Stimulated activated CD8-positive, alpha-beta memory T cell treated with anti-CD3 and anti-CD28 coated beads, Interleukin-15, amount 100 ng/mL, for 24 hours (primary cell): ENCODE results near the gene RNASET2.

ENCODE experiments used
- DNase-seq: peaks from one replicate; pipeline ENCODE4 v3.0.0-alpha.2; 2020; ENCODE audit warnings: low read depth

Gene RNASET2

DNA sequence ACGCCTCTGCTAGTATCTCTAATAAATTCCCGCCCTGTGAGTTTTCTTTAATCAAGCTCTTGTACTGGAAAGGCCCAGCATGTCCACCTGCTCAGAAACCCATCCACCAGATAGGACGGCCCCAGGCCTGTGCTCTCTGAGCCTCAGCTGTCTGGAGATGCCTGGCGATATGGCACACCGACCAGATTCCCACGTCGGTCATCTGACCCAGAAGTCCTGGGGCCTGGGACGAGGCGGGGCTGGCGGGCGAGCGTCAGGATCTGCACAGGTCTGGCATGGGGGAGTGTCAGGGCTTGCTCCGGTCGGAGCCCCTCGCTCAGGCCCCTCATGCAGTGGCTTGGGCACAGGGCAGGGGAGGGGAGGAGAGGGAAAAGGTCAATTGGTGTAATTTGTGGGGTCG is 10.2 kb downstream of the RNASET2 start:
- DNase-seq: no peak

GRCh38 chr6:166944666-166945256 is 11.6 kb downstream of the RNASET2 start:
- no peak for DNase-seq

GRCh38 chr6:166942393-166943168 is 13.8 kb downstream of the RNASET2 start:
- DNase-seq: no peak

DNA sequence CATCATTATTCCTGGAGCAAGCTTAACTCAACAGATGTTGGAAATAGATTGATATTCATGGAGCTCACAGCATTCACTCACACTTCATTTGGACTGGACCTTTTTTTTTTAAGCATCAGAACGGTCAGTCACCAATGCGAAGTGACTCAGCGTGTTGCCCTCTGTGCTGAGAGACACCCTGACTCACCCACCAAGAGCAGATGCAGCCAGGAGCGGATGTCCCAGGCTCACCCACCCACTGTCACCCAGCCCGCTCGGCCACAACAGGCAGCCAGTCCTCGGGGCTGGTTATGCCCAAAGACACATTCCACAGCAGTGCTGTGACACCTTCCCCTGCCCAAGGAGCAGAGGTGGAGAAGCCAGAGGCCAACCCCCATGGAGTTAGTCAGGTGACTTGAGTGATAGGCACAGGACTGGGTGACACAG is 15.7 kb downstream of the RNASET2 start:
- DNase-seq: no peak

DNA sequence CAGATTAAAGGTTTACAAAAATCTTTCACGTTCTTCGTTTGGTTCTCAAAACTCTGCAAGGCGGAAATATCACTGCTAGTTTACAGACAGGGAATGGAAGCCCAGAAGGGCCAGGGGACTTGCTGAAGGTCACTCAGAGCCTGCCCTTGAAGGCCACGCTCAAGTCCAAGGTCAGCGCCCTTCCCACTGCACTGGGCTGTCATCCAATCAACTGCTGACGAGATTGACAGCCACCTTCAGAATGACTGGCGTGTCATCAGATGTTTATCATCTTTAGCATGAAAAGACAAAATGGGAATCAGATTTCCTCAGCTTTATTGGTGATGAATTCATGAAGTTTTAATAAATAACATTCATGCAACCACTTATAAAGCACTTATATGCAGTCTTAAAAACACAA is 16.5 kb downstream of the RNASET2 start:
- DNase-seq: no peak

DNA sequence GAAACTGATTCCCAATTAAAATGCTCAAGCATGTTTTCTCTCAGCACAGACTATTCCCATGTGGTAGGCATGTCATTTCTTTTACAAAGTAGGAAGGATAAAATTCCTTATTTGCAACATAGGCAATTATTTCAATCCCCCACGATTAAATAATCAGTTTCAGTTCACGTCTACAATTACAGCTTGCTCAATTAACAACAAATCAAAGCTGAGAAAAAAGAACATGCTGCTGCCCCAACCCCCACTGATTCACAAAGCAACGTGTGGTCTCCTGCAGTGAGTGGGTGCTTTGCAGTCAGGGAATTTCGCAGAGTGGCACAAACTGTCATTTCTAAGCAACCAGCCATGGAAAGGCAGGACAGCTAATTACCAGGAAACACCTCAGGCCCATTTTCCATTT is 17.0 kb downstream of the RNASET2 start:
- no peak for DNase-seq

- DNase-seq: no peak
Measured at GRCh38 chr6:166938704-166939103, 17.6 kb downstream of the RNASET2 start.

DNA sequence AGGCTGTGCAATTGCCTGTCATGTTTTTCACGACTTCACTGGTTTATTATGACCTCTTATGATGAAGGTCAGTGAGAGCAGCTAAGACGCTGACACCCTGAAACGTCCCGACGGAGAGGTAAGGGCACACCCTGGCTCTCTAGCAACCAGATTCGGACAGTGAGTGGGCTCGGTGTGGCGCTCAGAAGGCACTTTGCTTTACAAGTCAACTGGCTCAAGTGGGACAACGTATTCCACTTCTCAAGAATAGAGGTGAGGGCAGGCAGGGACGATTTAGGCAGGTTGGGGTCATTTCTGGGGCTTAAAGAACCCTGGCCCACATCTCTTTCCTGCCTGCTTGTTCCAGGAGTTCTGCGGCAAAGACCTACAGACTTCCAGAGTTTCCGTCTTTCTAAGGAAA is 18.2 kb downstream of the RNASET2 start:
- DNase-seq: no peak

GRCh38 chr6:166937746-166938145 is 18.6 kb downstream of the RNASET2 start:
- no peak for DNase-seq

DNA sequence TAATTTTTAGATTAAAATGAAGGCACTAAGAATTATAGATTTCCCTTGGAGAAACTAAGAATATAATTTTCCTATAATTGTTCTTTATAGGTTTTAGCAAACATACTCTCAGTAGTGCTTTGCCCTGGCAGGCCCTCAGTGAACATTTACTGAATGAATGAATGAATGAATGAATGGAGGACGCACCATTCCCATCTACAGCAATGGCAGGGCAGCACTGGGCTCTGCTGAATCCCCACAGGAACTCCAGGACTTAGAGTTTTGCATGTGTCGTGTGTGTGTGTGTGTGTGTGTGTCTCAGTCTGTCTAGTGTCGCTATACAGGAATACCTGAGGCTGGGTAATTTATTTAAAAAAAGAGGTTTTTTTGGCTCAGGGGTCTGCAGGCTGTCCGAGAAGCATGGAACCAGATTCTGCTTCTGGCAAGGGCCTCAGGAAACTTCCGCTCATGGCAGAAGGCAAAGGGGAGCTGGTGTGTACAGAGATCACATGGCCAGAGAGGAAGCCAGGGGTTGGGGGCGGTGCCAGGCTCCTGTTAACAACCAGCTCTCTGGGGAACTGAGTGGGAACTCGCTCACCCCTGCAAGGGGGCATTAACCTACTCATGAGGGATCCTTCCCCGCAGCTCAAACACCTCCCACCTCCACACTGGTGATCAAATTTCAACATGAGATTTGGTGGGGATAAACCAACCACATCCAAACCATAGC is 20.1 kb downstream of the RNASET2 start:
- no peak for DNase-seq

GRCh38 chr6:166935353-166935752 is 21.0 kb downstream of the RNASET2 start:
- DNase-seq: no peak

- DNase-seq: no peak
Measured at GRCh38 chr6:166934174-166934573, 22.2 kb downstream of the RNASET2 start.

- DNase-seq: no peak
Measured at GRCh38 chr6:166933396-166933795, 23.0 kb downstream of the RNASET2 start.

DNA sequence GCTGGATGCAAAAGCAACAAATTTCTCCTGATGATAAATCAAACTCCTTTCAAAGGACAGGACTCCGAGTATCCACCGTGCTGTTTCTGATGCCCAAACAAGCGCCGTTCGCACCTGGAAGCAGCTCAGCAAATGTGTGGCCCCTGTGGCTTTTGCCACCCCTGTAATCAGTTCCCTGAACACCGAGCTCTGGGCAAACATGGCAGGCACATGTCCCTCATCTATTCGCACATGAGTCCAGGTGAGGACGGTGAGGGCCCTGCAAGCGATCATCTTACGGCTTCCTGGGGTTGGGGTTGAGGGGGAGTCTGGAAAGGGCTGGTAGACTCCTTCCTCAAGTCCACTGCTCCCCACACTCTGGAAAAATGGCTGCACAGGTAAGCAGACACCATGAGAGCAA is 23.7 kb downstream of the RNASET2 start:
- no peak for DNase-seq

DNA sequence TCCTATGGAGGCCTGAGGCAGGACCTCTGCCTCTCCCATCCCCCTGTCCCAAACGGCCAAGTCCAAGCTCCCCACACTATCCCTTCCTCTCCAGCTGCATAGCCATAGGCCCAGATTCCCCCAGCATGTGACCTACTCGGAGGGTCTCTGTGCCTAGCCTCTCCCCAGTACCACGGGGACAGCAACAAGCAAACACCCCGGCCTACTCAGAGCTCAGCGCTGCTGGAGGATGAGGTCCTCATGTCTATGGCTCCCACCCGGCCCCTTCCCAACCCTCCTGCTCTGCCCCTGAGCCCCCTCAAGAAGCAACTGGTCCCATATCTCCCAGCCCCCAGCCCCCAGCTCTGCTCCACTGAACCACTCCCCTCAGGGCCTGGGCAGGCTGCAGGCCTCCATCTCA is 24.2 kb downstream of the RNASET2 start:
- DNase-seq: no peak

DNA sequence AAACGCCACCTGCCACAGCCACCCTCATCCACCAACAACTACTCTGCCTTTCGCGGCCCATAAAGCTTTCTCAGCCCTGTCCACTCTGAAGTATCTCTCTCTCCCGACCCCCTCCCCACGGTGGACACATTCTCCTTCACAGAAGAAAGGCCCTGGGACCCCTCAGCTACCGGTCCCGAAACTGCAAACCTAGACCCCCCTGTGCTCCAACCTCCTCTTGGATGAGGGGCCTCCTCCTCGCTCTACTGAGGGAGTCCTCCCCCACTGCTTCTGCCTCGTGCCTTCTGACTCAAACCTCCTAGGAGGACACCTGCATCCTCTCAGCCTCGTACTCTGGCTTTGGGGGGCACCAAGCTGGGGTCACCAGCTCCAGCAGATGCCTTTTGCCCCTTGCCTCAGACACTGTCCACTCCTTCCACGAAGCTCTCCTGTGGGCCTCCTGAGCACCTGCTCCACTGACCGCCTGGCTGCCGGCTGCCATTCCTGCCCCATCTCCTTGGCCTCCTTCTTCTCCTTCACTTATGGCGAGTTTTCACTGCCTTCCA is 24.9 kb downstream of the RNASET2 start:
- DNase-seq: no peak

- no peak for DNase-seq
Measured at GRCh38 chr6:166930354-166930891, 25.9 kb downstream of the RNASET2 start.

DNA sequence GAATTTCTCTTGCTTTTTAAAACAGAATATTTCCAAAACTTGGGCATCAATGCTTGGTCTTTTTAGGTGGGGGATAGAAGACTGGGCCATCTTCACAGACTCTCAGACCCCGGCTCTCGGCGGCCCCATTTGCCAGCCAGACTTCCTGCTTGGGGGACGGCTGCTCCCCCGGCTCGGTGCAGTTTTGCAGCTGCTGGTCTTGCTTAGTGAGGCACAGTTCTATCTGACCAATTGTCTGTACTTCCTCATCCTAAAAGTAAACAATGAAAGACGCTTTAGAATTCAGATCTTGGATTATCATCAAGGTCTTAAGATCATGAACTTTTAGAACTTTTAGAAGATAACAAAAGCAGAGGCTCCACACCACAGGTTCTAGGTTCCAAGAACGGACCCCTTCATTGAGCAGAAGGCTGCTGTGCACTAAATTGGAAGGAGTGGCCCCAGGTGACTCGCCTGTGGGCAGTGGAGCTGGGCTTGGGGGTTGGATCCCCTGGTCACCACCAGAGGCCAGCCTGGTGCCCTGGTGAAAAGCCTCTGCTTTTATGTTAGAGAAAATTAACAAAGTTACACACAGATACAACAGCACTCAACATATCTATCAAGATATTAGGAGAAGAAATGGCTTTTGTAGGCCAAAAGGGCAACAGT is 26.7 kb downstream of the RNASET2 start:
- no peak for DNase-seq

GRCh38 chr6:166928644-166929541 is 27.5 kb downstream of the RNASET2 start:
- no peak for DNase-seq

DNA sequence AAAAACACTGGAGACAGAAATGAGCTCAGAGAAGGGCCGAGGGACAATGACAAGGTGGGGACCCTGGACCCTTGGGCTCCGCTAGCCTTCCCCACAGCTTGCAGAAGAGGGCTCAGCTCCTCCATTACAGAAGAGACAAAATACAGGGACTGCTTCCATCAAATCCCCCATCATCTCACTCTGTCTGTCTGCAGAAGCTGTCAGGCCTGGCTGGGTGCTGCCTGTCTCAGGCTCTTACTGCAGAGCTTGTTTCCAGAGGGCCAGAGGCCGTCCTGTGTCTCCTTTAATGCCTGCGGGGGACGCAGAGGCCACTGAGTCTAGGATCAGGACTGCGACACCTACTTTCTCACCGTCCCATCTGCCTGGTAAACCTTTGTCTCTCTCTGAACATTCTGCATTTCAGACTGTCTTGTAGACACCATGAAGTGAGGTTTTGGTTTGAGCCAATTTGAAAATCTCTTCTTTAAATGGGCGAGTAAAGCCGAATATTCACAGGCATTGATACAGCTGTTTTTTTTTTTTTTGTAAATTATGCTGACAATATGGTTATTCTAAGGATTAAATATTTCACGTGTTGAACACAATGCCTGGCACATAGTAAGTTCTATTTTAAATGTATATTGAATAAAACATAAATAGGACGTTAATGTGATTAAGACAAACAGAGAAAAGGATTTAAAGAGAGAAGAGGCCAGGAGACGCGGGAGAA is 28.3 kb downstream of the RNASET2 start:
- DNase-seq: no peak
